HL-60/S4 treated with phorbol 12-myristate 13-acetate at 8.2 ng/mL for 4 days and 3 days (cell line): ENCODE results near the gene NCAM1.

Experiments used
- in situ Hi-C: fragments of 300-500 bp; cut with MboI; formaldehyde crosslinking; loops from 2 replicates; pipeline ENCODE4 v1.15.0; 2022; ENCODE audit warnings: low sequenced_read_pairs

The NCAM1 gene

GRCh38 chr11:113129261-113129992 lies 168.2 kb downstream of the NCAM1 start:
- in situ Hi-C loops = no loop called here

DNA sequence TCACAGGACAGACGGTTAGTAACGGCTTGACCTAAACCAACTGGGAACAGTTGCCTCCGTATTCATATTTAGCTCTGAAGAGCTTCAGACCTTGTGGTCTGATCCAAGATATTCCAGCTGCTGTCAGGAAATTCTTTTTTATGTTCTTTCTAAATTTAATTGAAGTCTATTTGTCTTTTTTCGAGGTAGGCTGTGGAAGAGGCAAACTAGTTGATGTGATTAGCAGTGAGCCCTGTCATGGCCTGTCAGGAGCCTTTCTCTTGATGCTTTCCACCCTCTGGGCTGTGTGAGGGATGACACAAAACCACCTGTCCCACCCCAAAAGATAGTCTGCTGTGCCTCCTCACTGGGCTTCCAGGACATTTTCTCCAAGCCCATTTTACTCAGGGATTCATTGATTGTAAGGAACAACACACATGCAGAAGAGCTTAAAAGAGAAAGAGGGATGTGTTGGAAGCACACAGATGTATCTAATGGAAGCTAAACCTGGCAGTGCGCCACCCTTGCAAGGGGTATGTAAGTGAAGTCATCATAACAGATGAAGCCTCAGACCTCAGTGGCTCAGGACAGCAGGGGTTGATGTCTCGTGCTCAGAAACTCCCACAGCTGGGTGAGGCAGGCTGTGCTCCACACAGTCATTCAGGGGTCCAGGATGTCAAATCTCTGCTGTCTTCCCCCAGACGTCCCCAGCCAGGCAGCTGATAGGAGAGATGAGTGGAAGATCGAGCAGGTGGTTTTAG lies 170.0 kb downstream of the NCAM1 start:
- in situ Hi-C loops = no loop called here

DNA sequence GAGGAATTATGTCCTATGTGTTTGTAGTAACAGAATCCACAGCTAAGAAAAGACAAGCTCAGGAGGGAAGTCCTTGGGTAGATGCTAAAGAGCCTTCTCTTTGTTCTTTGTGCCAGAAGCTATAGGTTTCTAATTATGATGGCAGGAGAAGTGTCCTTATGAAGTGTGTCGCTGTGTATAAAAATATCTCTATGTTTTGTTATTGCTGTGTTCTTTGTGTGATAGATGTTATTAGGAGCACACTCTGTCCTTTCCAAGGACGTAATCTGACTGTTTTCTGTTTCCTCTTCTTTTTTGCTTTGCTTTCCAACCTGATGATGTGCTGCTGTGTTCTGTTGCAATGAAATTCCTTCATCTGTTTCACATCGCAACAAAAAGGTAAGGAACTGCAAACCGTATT lies 171.9 kb downstream of the NCAM1 start:
- in situ Hi-C loops = no loop called here

- in situ Hi-C loops = no loop called here
These were observed 173.4 kb downstream of the NCAM1 start for GRCh38 chr11:113134626-113135025.

DNA sequence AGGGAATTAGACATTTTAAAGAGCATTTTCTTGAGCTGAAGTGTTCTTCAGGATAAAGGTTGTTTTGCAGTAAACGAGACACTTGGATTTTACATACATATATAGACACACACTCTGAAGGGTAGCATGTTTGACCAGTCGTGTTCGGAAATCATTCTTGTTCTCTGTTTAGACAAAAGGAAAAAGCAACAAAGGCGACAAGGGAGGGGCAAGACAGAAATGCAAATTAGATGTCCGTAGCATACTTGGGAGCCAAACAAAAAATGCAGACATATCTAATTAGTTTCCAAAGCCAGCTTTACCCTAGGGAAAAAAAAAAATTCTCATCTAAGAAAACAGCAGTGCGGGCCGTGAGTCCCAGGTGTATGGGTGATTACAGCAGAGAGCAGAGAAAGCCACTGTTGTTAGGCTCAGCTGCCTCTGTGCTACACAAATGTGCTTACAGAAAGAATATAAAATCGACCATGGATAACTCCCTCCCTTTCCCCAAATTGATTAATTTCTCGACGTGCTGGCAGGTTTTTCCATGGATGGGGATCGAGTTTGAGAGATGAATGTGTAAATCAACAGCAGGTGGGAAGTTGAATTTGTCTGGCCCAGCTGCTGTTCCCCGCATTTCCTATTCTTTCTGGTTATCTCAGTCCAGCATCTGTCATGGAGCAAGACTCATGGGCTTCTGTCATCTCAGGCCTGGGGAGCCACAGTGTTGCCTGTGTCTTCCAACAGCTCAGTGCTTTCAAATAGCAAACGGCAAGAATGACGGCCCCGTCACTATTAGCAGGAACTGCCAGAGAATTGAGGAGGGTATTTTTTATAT lies 176.7 kb downstream of the NCAM1 start:
- in situ Hi-C loops = no loop called here

GRCh38 chr11:113138731-113139130 lies 177.5 kb downstream of the NCAM1 start:
- in situ Hi-C loops = no loop called here

DNA sequence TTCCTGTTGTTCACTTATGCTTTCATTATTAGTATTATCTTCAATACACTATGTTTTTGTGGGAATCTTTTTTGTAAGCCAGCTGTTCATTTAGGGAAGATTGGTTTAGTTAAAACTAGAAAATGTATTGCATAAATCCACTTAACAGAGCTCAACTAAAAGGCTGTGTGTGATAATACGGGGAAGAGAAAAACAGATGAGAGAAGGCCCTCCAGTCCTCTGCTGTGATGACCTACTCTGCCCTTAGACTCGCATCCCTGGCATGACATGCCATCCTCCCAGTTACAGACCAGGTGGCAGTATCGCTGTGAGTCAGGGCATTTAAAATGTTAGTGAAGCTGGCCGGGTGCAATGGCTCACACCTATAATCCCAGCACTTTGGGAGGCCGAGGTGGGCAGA lies 179.8 kb downstream of the NCAM1 start:
- in situ Hi-C loops = no loop called here

GRCh38 chr11:113142508-113142907 lies 181.3 kb downstream of the NCAM1 start:
- in situ Hi-C loops = no loop called here

DNA sequence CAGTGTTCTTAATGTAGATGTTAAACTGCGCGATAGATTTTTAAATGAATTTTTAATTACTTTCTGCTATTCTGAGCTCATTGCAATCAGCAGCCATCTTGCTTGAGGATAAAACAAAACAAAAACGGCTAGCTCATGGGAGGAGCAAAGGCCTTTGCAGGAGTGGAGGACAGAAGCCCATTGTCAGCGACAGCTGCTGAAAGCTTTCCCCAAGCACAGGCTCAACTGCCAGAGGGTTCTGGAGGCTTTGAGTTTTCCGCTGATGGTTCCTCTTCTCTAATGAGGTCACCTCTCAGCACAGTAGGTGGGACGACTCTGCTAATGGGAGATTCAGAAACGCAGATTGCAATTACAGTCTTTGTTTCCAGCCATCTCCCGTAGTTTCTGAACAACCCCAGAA lies 186.0 kb downstream of the NCAM1 start:
- in situ Hi-C loops = no loop called here

GRCh38 chr11:113148076-113148475 lies 186.9 kb downstream of the NCAM1 start:
- in situ Hi-C loops = no loop called here

DNA sequence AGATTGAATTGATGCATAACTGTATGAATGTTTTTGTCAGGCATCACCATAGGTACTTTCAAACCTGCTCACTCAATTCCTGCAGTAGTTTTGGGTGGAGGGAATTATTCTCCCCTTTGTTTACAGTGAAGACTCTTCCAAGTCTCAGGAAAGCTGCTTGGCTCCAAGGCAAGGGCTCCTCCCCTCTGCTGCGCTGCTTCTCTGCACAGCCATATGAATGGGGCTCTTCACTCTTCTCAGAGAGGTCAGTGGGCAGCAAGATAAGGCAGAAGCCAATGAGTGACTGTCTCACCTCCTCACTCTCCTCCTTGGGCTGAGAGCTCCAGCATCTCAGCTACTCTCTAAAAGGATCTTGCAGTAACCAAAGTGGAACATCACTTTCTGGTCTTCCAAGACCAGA lies 187.4 kb downstream of the NCAM1 start:
- in situ Hi-C loops = no loop called here

DNA sequence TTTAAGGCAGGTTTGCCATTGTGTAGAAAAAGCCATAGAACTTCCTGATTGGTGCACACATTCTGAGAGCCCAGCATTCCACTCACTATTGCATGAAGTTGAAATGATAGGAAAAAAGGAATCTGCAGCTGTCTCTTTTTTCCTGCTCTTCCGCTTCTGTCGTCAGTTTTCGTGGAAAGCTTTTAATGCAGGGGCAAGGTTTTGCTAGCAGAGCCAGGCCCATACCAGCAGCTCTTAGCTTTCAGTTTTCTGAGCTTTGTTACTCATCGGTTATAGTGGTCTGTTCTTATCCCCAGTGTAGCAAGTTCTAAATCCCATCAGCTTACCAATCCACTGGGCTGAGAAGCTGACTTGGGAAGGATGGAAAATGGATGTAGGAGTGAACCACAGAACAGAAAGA lies 190.3 kb downstream of the NCAM1 start:
- in situ Hi-C loops = no loop called here

DNA sequence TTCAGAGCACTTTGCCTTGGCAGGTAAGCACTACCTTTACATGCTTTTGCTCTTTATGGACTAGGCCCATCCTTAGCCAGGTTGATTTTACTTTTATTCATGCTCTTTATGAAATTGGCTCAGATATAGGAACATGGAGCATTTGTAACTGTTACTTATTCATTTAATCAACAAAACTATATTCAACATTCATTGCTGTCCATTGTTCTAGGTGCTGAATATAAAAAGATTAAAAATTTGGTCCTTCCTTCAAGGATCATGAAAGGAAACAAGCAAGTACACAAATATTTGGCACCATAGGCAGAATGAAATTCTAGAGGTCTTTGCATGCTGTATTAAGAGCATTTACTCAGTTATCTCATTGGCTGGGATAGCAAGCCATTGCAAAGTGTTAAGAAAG lies 191.3 kb downstream of the NCAM1 start:
- in situ Hi-C loops = no loop called here

DNA sequence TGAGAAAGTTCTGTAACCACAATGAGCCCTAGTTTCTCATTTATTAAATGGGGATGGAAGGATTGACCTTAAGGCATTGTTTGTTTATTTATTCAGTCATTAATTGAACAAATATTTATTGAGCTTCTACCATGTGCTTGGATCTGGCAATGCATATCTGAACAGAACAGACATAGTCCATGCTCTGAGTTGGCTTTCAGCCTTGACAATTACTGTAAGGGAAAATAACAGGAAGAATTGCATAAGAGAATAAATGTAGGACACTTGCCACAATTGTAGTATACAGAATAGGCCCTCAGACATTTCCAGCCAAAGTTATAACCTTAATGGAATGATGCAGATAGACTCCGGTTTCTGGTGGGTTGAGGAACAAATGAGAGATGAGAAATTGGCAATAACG lies 192.6 kb downstream of the NCAM1 start:
- in situ Hi-C loops = no loop called here

GRCh38 chr11:113159988-113160807 lies 199.0 kb downstream of the NCAM1 start:
- in situ Hi-C loops = no loop called here

- in situ Hi-C loops = no loop called here
These were observed 199.5 kb downstream of the NCAM1 start for GRCh38 chr11:113160808-113161124.

- in situ Hi-C loops = no loop called here
These were observed 200.7 kb downstream of the NCAM1 start for GRCh38 chr11:113161711-113162591.

DNA sequence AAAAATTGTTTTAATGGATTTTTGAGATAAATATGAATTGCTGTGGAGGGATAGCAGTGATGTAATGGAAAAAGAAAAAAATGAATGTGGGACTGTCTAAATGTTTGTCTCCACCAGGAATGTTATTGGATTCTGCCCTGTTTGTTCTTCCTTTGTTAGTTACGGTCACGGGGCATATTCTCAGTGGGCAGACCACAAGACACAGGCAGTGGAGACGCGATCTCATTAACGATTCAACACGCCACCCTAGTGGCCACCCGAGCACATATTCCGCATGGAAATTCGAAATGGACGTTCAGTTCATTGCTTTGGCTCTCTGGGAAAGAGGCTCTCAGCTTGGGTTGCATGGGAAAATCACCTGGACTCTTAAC lies 201.4 kb downstream of the NCAM1 start:
- in situ Hi-C loops = no loop called here

- in situ Hi-C loops = no loop called here
These were observed 202.2 kb downstream of the NCAM1 start for GRCh38 chr11:113163291-113164030.
